ENCODE measurements around the gene ORM2. TPM values are rescaled to one million over a fixed set of nuclear protein-coding genes. Genes with fewer than 3 reads are reported as not detected.

The ORM2 gene
- polyA plus RNA-seq, 3 donors: 0.30 to 0.33 TPM; not detected in 1

GRCh38 chr9:114308361-114308950, 21.2 kb upstream of the ORM2 start:
- no peaks in the 10 kb centered on the region for H3K9me3 ChIP-seq (replicated peaks in 1 of 2; ENCODE audit: control insufficient read depth in 1 of 2, insufficient read depth in 1 of 2, low read length in 2 of 2)
- Mint-ChIP-seq H3K9me3 (no peaks in the 10 kb centered on the region), H3K36me3 (no peaks in the 10 kb centered on the region), H3K4me3 (no peak overlapping the region), H3K27me3 (ENCODE audit: low read depth in 3 of 3) (peaks cover 2 to 6% (median 3%) of the 10 kb centered on the region in 3 donors), H3K4me1 (peaks cover 4% of the 10 kb centered on the region), H3K27ac (no peak overlapping the region)
- no peak overlapping the region for H3K4me2 ChIP-seq (replicated peaks; ENCODE audit: extremely low read depth, low read length, poor library complexity, severe bottlenecking)
- no peaks in the 10 kb centered on the region for H3K36me3 ChIP-seq (replicated peaks in 1 of 2; ENCODE audit: control insufficient read depth in 1 of 2, insufficient read depth in 2 of 2, low read length in 2 of 2)
- H3K79me2 ChIP-seq (ENCODE audit: insufficient read depth, low read length): no peaks in the 10 kb centered on the region
- no peaks in the 10 kb centered on the region for H4K20me1 ChIP-seq (ENCODE audit: insufficient read depth, low read length)
- peak in 1 of 3 donors; percentile 3 for DNase-seq
- no peaks in the 10 kb centered on the region for H3K4me1 ChIP-seq (ENCODE audit: control insufficient read depth in 1 of 2, insufficient read depth in 2 of 2, low read length in 2 of 2)
- no peak overlapping the region for H3K9ac ChIP-seq (ENCODE audit: insufficient read depth, low read length, poor library complexity, severe bottlenecking)
- 98% methylated on average over 8 of the region's 13 CpGs for WGBS (ENCODE audit: insufficient coverage)
- no peak overlapping the region for H3K27ac ChIP-seq (ENCODE audit: low read depth in 1 of 2, low read length in 2 of 2)
- H3K4me3 ChIP-seq (replicated peaks in 1 of 3; ENCODE audit: low read depth in 2 of 3, low read length in 3 of 3): no peak overlapping the region
- intact Hi-C loops (cut with micrococcal nuclease): no loop called here
- no peaks in the 10 kb centered on the region for H3K27me3 ChIP-seq (ENCODE audit: control insufficient read depth in 2 of 2, insufficient read depth in 2 of 2, low read length in 2 of 2)
- H2AFZ ChIP-seq (ENCODE audit: insufficient read depth, low read depth, low read length, poor library complexity, severe bottlenecking): no peak overlapping the region
- TF ChIP-seq CTCF (IDR thresholded peaks at IDR 0.05): no peak

GRCh38 chr9:114309096-114309495, 20.6 kb upstream of the ORM2 start:
- H3K9me3 Mint-ChIP-seq: peaks cover 0 to 2% (median 0%) of the 10 kb centered on the region in 7 donors
- no peak overlapping the region for H3K4me3 Mint-ChIP-seq
- no peak for TF ChIP-seq CTCF (IDR thresholded peaks at IDR 0.05)
- H3K4me3 ChIP-seq (replicated peaks in 1 of 3; ENCODE audit: low read depth in 2 of 3, low read length in 3 of 3): no peak overlapping the region
- intact Hi-C loops (cut with micrococcal nuclease): no loop called here
- no peaks in the 10 kb centered on the region for H3K9me3 ChIP-seq (replicated peaks in 1 of 2; ENCODE audit: control insufficient read depth in 1 of 2, insufficient read depth in 1 of 2, low read length in 2 of 2)
- no peaks in the 10 kb centered on the region for H3K36me3 Mint-ChIP-seq
- peaks cover 4% of the 10 kb centered on the region for H3K4me1 Mint-ChIP-seq
- H3K27ac ChIP-seq (ENCODE audit: low read depth in 1 of 2, low read length in 2 of 2): no peak overlapping the region
- 90% methylated on average over 2 of the region's 13 CpGs for WGBS (ENCODE audit: insufficient coverage)
- no peaks in the 10 kb centered on the region for H4K20me1 ChIP-seq (ENCODE audit: insufficient read depth, low read length)
- DNase-seq: peak in 1 of 3 donors; percentile 1
- no peaks in the 10 kb centered on the region for H3K79me2 ChIP-seq (ENCODE audit: insufficient read depth, low read length)
- no peak overlapping the region for H2AFZ ChIP-seq (ENCODE audit: insufficient read depth, low read depth, low read length, poor library complexity, severe bottlenecking)
- no peak overlapping the region for H3K27ac Mint-ChIP-seq
- H3K27me3 ChIP-seq (ENCODE audit: control insufficient read depth in 2 of 2, insufficient read depth in 2 of 2, low read length in 2 of 2): no peaks in the 10 kb centered on the region
- no peak overlapping the region for H3K9ac ChIP-seq (ENCODE audit: insufficient read depth, low read length, poor library complexity, severe bottlenecking)
- no peaks in the 10 kb centered on the region for H3K36me3 ChIP-seq (replicated peaks in 1 of 2; ENCODE audit: control insufficient read depth in 1 of 2, insufficient read depth in 2 of 2, low read length in 2 of 2)
- no peaks in the 10 kb centered on the region for H3K4me1 ChIP-seq (ENCODE audit: control insufficient read depth in 1 of 2, insufficient read depth in 2 of 2, low read length in 2 of 2)
- H3K4me2 ChIP-seq (replicated peaks; ENCODE audit: extremely low read depth, low read length, poor library complexity, severe bottlenecking): no peak overlapping the region
- H3K27me3 Mint-ChIP-seq (ENCODE audit: low read depth in 3 of 3): peaks cover 2 to 6% (median 3%) of the 10 kb centered on the region in 3 donors

Measured in CD14-positive monocyte (primary cell).